CD14-positive monocyte (primary cell): ENCODE measurements around the gene SV2B. TPM values are rescaled to one million over a fixed set of nuclear protein-coding genes. Genes with fewer than 3 reads are reported as not detected.

Source experiments
- DNase-seq, 3 donors: peaks; one replicate each; pipeline ENCODE4 v3.0.0-alpha.2; 2011 to 2022
- H2AFZ ChIP-seq: 2 replicates; pipeline ENCODE4 v1.6.0; 2012; ENCODE audit warnings: mild to moderate bottlenecking, low read depth, low read length, inconsistent platforms; ENCODE audit not compliant: insufficient read depth, poor library complexity, severe bottlenecking
- H3K27ac ChIP-seq, 2 donors: 1 replicate in 1 of 2; 2 replicates in 1 of 2; pipeline ENCODE4 v1.5.1; 2012 to 2013; ENCODE audit warnings: low read length in 2 of 2, control low read depth in 1 of 2, inconsistent platforms in 1 of 2, low read depth in 1 of 2, mild to moderate bottlenecking in 1 of 2
- H3K27me3 ChIP-seq, 2 donors: one replicate each; pipeline versions ENCODE4 v1.6.0 to v1.6.1; 2011 to 2013; ENCODE audit warnings: low read length in 2 of 2; ENCODE audit not compliant: control insufficient read depth in 2 of 2, insufficient read depth in 2 of 2
- H3K36me3 ChIP-seq, 2 donors: replicated peaks in 1 of 2; 1 replicate in 1 of 2; 2 replicates in 1 of 2; pipeline versions ENCODE4 v1.5.1 to v1.6.1; 2012 to 2013; ENCODE audit warnings: low read length in 2 of 2, control low read depth in 1 of 2, inconsistent platforms in 1 of 2, mild to moderate bottlenecking in 1 of 2; ENCODE audit not compliant: insufficient read depth in 2 of 2, control insufficient read depth in 1 of 2
- H3K4me1 ChIP-seq, 2 donors: 1 replicate in 1 of 2; 2 replicates in 1 of 2; pipeline versions ENCODE4 v1.5.1 to v1.6.1; 2012 to 2013; ENCODE audit warnings: low read length in 2 of 2, control low read depth in 1 of 2, inconsistent platforms in 1 of 2, mild to moderate bottlenecking in 1 of 2, moderate library complexity in 1 of 2; ENCODE audit not compliant: insufficient read depth in 2 of 2, control insufficient read depth in 1 of 2
- H3K4me2 ChIP-seq: replicated peaks from 2 replicates; pipeline ENCODE3; 2012; ENCODE audit warnings: low read length, moderate library complexity, mild to moderate bottlenecking; ENCODE audit not compliant: poor library complexity, severe bottlenecking; ENCODE audit errors: extremely low read depth
- H3K4me3 ChIP-seq, 3 experiments: fragments of 200-600 bp in 1 of 3; sonication (generic) in 1 of 3; replicated peaks in 1 of 3; 1 replicate in 2 of 3; 2 replicates in 1 of 3; pipeline ENCODE4 v1.5.1; 2011 to 2013; ENCODE audit warnings: low read length in 3 of 3, mild to moderate bottlenecking in 3 of 3, control low read depth in 2 of 3, low read depth in 2 of 3, inconsistent platforms in 1 of 3, moderate library complexity in 1 of 3
- H3K79me2 ChIP-seq: 2 replicates; pipeline ENCODE4 v1.6.0; 2012; ENCODE audit warnings: mild to moderate bottlenecking, control low read depth, inconsistent platforms, low read length, moderate library complexity; ENCODE audit not compliant: insufficient read depth
- H3K9ac ChIP-seq: 2 replicates; pipeline ENCODE4 v1.6.0; 2017; ENCODE audit warnings: low read length, mild to moderate bottlenecking; ENCODE audit not compliant: insufficient read depth, poor library complexity, severe bottlenecking
- H3K9me3 ChIP-seq, 2 donors: replicated peaks in 1 of 2; 1 replicate in 1 of 2; 2 replicates in 1 of 2; pipeline versions ENCODE4 v1.5.1 to v1.6.1; 2012 to 2013; ENCODE audit warnings: low read length in 2 of 2, control low read depth in 1 of 2; ENCODE audit not compliant: control insufficient read depth in 1 of 2, insufficient read depth in 1 of 2
- H4K20me1 ChIP-seq: 2 replicates; pipeline ENCODE4 v1.6.0; 2012; ENCODE audit warnings: mild to moderate bottlenecking, low read length, control low read depth, moderate library complexity; ENCODE audit not compliant: insufficient read depth
- H3K27ac Mint-ChIP-seq, 7 donors: one replicate each; pipeline ENCODE4 v1.8.0; 2020; ENCODE audit warnings: mild to moderate bottlenecking in 7 of 7, mixed read lengths in 7 of 7, moderate library complexity in 6 of 7, inconsistent platforms in 2 of 7
- H3K27me3 Mint-ChIP-seq, 3 donors: one replicate each; pipeline ENCODE4 v1.8.0; 2021 to 2022; ENCODE audit warnings: low read depth in 3 of 3, mild to moderate bottlenecking in 3 of 3, mixed read lengths in 3 of 3, moderate library complexity in 3 of 3, inconsistent platforms in 1 of 3
- H3K36me3 Mint-ChIP-seq, 2 donors: one replicate each; pipeline ENCODE4 v1.8.0; 2020; ENCODE audit warnings: mixed read lengths in 2 of 2, inconsistent platforms in 1 of 2, mild to moderate bottlenecking in 1 of 2
- H3K4me1 Mint-ChIP-seq: one replicate; pipeline ENCODE4 v1.8.0; 2020; ENCODE audit warnings: mild to moderate bottlenecking, mixed read lengths
- H3K4me3 Mint-ChIP-seq, 2 donors: one replicate each; pipeline ENCODE4 v1.8.0; 2020; ENCODE audit warnings: mild to moderate bottlenecking in 2 of 2, mixed read lengths in 2 of 2, moderate library complexity in 1 of 2
- H3K9me3 Mint-ChIP-seq, 7 donors: one replicate each; pipeline ENCODE4 v1.8.0; 2020 to 2022; ENCODE audit warnings: mixed read lengths in 7 of 7, mild to moderate bottlenecking in 6 of 7, moderate library complexity in 6 of 7, inconsistent platforms in 2 of 7
- CTCF ChIP-seq: fragments of 200-600 bp; IDR thresholded peaks from one replicate; pipeline ENCODE4 v1.8.0; 2022; ENCODE audit warnings: antibody characterized with exemption, mild to moderate bottlenecking
- WGBS: methylation state at CpG from one replicate; pipeline ENCODE4 v1.1.5; 2013; ENCODE audit warnings: missing lambda C conversion rate; ENCODE audit not compliant: insufficient coverage; 5-methylcytosine and 5-hydroxymethylcytosine counted together
- intact Hi-C, 2 donors: fragments of 100-400 bp; cut with micrococcal nuclease; formaldehyde crosslinking; loops; one replicate each; pipeline versions ENCODE4 v1.15.0 to v1.15.1; 2023
- polyA plus RNA-seq, 3 donors: library from polyadenylated mRNA; depleted of rRNA in 1 of 3; unstranded in 2 of 3; stranded (reverse) in 1 of 3; fragments of 300-500 nt in 2 of 3; fragments of >200 nt in 1 of 3; fragmentation: Illumina TruSeq in 2 of 3; gene quantifications; 1 replicate in 2 of 3; 2 replicates in 1 of 3; pipeline ENCODE4 v1.2.3, GENCODE V29; 2012 to 2021

Gene SV2B
- polyA plus RNA-seq, 3 donors = not detected

GRCh38 chr15:91227766-91228165 is 127.7 kb downstream of the SV2B start:
- no peaks in the 10 kb centered on the region for H3K9me3 ChIP-seq
- no peak overlapping the region for H3K4me3 ChIP-seq
- H3K36me3 ChIP-seq = no peaks in the 10 kb centered on the region
- no peak for TF ChIP-seq CTCF
- H3K27ac Mint-ChIP-seq = no peak overlapping the region
- H3K4me3 Mint-ChIP-seq = no peak overlapping the region
- no peak overlapping the region for H3K9ac ChIP-seq
- no peaks in the 10 kb centered on the region for H3K4me1 Mint-ChIP-seq
- intact Hi-C loops = no loop called here
- no peak overlapping the region for H3K4me2 ChIP-seq
- no peaks in the 10 kb centered on the region for H4K20me1 ChIP-seq
- no peak for DNase-seq
- no peak overlapping the region for H2AFZ ChIP-seq
- H3K4me1 ChIP-seq = no peaks in the 10 kb centered on the region
- H3K27ac ChIP-seq = no peak overlapping the region
- H3K36me3 Mint-ChIP-seq = no peaks in the 10 kb centered on the region
- peaks cover 0 to 4% of the 10 kb centered on the region in 2 donors for H3K27me3 ChIP-seq
- peaks cover 0 to 1% (median 0%) of the 10 kb centered on the region in 7 donors for H3K9me3 Mint-ChIP-seq
- WGBS = 40% methylated on average over 1 of the region's 5 CpGs
- H3K79me2 ChIP-seq = no peaks in the 10 kb centered on the region
- peaks cover 4 to 8% (median 4%) of the 10 kb centered on the region in 3 donors for H3K27me3 Mint-ChIP-seq

GRCh38 chr15:91228383-91228782 is 128.3 kb downstream of the SV2B start:
- no peak for DNase-seq
- H3K9me3 Mint-ChIP-seq = peaks cover 0 to 1% (median 0%) of the 10 kb centered on the region in 7 donors
- Histone ChIP-seq H3K4me2 (no peak overlapping the region), H4K20me1 (no peaks in the 10 kb centered on the region), H3K9me3 (no peaks in the 10 kb centered on the region), H3K27ac (no peak overlapping the region), H2AFZ (no peak overlapping the region), H3K4me1 (no peaks in the 10 kb centered on the region), H3K36me3 (no peaks in the 10 kb centered on the region), H3K79me2 (no peaks in the 10 kb centered on the region), H3K9ac (no peak overlapping the region), H3K4me3 (no peak overlapping the region), H3K27me3 (peaks cover 0 to 4% of the 10 kb centered on the region in 2 donors)
- peaks cover 4 to 8% (median 4%) of the 10 kb centered on the region in 3 donors for H3K27me3 Mint-ChIP-seq
- H3K36me3 Mint-ChIP-seq = no peaks in the 10 kb centered on the region
- whole genome bisulfite sequencing = 83% methylated on average over 3 of the region's 3 CpGs
- H3K4me1 Mint-ChIP-seq = no peaks in the 10 kb centered on the region
- TF ChIP-seq CTCF = no peak
- no peak overlapping the region for H3K4me3 Mint-ChIP-seq
- H3K27ac Mint-ChIP-seq = no peak overlapping the region
- intact Hi-C loops = no loop called here
